Measurements from ENCODE around the gene CCDC177. TPM values are rescaled to one million over a fixed set of nuclear protein-coding genes. Genes with fewer than 3 reads are reported as not detected.
A peak's percentile ranks its signal among the peaks of the same experiment; 100 is the strongest.

CCDC177 gene
- total and polyA plus RNA-seq, 8 donors = 0.03 to 0.25 (median 0.18) TPM; not detected in 5

GRCh38 chr14:69595336-69595735, 20.7 kb upstream of the CCDC177 start:
- peaks cover 0 to 16% (median 8%) of the 10 kb centered on the region in 4 donors for H3K4me1 ChIP-seq
- no peak for DNase-seq
- no peaks in the 10 kb centered on the region for H3K36me3 ChIP-seq
- 89 to 95% (median 92%) methylated on average over 5 of the region's 5 CpGs for WGBS, 5 donors
- H3K27ac ChIP-seq = no peak overlapping the region
- intact Hi-C loops (cut with DNase I; ENCODE audit: low total_unique reads) = no loop called here
- H3K4me3 ChIP-seq = no peak overlapping the region
- no peak for TF ChIP-seq POLR2A (IDR thresholded peaks at IDR 0.05)
- no peak for TF ChIP-seq POLR2AphosphoS5 (IDR thresholded peaks at IDR 0.05)
- TF ChIP-seq EP300 (IDR thresholded peaks at IDR 0.05) = no peak
- no peak for TF ChIP-seq CTCF (IDR thresholded peaks at IDR 0.05)
- H3K9me3 ChIP-seq = no peaks in the 10 kb centered on the region
- no peaks in the 10 kb centered on the region for H3K27me3 ChIP-seq

- Histone ChIP-seq H3K4me1 (peaks cover 0 to 16% (median 8%) of the 10 kb centered on the region in 4 donors), H3K36me3 (no peaks in the 10 kb centered on the region), H3K4me3 (no peak overlapping the region), H3K27ac (no peak overlapping the region), H3K27me3 (no peaks in the 10 kb centered on the region), H3K9me3 (no peaks in the 10 kb centered on the region)
- intact Hi-C loops (cut with DNase I; ENCODE audit: low total_unique reads) = no loop called here
- WGBS, 5 donors = 90 to 95% (median 93%) methylated on average over 6 of the region's 6 CpGs
- TF ChIP-seq POLR2AphosphoS5 (IDR thresholded peaks at IDR 0.05) (no peak), EP300 (IDR thresholded peaks at IDR 0.05) (no peak), POLR2A (IDR thresholded peaks at IDR 0.05) (no peak), CTCF (IDR thresholded peaks at IDR 0.05) (no peak)
- no peak for DNase-seq
Measured at GRCh38 chr14:69594846-69595245, 20.2 kb upstream of the CCDC177 start.

- Histone ChIP-seq H3K4me1 (peaks cover 0 to 16% (median 8%) of the 10 kb centered on the region in 4 donors), H3K36me3 (no peaks in the 10 kb centered on the region), H3K4me3 (peak overlapping the region in 2 of 4 donors; percentile 10 to 11), H3K27me3 (no peaks in the 10 kb centered on the region), H3K9me3 (no peaks in the 10 kb centered on the region), H3K27ac (peak overlapping the region in 2 of 5 donors; percentile 49 to 68)
- TF ChIP-seq POLR2A (IDR thresholded peaks at IDR 0.05) (no peak), POLR2AphosphoS5 (IDR thresholded peaks at IDR 0.05) (no peak)
- intact Hi-C loops (cut with DNase I; ENCODE audit: low total_unique reads) = no loop called here
- DNase-seq = peak in 1 of 2 donors; percentile 90
- 33 to 49% (median 48%) methylated on average over 6 of the region's 6 CpGs for WGBS, 5 donors
Measured at GRCh38 chr14:69593018-69593677, 18.5 kb upstream of the CCDC177 start.

- TF ChIP-seq POLR2AphosphoS5 (IDR thresholded peaks at IDR 0.05) (no peak), CTCF (IDR thresholded peaks at IDR 0.05) (no peak), POLR2A (IDR thresholded peaks at IDR 0.05) (no peak), EP300 (IDR thresholded peaks at IDR 0.05) (no peak)
- intact Hi-C loops (cut with DNase I; ENCODE audit: low total_unique reads) = no loop called here
- peak in 1 of 2 donors; percentile 21 for DNase-seq
- no peak overlapping the region for H3K4me3 ChIP-seq
- no peaks in the 10 kb centered on the region for H3K27me3 ChIP-seq
- H3K4me1 ChIP-seq = peaks cover 0 to 16% (median 8%) of the 10 kb centered on the region in 4 donors
- no peaks in the 10 kb centered on the region for H3K36me3 ChIP-seq
- no peaks in the 10 kb centered on the region for H3K9me3 ChIP-seq
- H3K27ac ChIP-seq = no peak overlapping the region
- 60 to 83% (median 70%) methylated on average over 1 to 2 of the region's 2 CpGs for WGBS, 5 donors
Measured at GRCh38 chr14:69591317-69591716, 16.6 kb upstream of the CCDC177 start.

GRCh38 chr14:69587389-69587788, 12.7 kb upstream of the CCDC177 start:
- no peaks in the 10 kb centered on the region for H3K9me3 ChIP-seq
- TF ChIP-seq POLR2A (IDR thresholded peaks at IDR 0.05) = no peak
- peak in 1 of 3 donors; percentile 22 for TF ChIP-seq POLR2AphosphoS5 (IDR thresholded peaks at IDR 0.05)
- no peak for TF ChIP-seq CTCF (IDR thresholded peaks at IDR 0.05)
- no peak for TF ChIP-seq EP300 (IDR thresholded peaks at IDR 0.05)
- peak; percentile 54 to 64 for DNase-seq
- H3K27ac ChIP-seq = peak overlapping the region in 3 of 5 donors; percentile 1 to 48 (median 14)
- H3K27me3 ChIP-seq = no peaks in the 10 kb centered on the region
- H3K36me3 ChIP-seq = no peaks in the 10 kb centered on the region
- no peak overlapping the region for H3K4me3 ChIP-seq
- intact Hi-C loops (cut with DNase I; ENCODE audit: low total_unique reads) = no loop called here
- 37 to 62% (median 53%) methylated on average over 8 of the region's 8 CpGs for WGBS, 5 donors
- H3K4me1 ChIP-seq = peaks cover 0 to 11% (median under 1%) of the 10 kb centered on the region in 4 donors

Data from stomach (tissue), 9 donors.